Measurements from ENCODE around the gene LSAMP. TPM values are rescaled to one million over a fixed set of nuclear protein-coding genes. Genes with fewer than 3 reads are reported as not detected.

Gene LSAMP
- total RNA-seq, 1 donor from 2014 or later: 18.0 TPM

DNA sequence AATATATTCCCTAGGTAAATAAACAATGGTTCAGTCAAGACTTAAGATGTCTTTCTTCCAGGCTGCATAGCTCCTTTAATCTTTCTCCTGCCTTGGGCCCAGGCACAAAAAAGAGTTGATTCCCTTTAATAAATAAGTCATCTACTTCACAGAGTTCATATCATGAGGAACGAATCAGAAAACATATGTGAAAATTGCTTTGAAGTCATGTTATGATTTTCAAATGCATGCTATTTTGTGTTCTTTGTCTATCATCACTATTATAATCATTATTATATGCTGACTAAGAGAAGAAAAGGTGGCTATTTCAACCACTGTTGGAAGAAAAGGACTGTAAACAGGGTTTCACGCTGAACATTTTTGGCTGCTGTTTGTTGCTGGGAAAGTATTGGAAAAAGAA, 70.4 kb downstream of the LSAMP start:
- Histone ChIP-seq H4K20me1 (ENCODE audit: low read depth) (no peaks in the 10 kb centered on the region), H3K9ac (no peak overlapping the region), H3K27me3 (no peaks in the 10 kb centered on the region), H3K4me1 (peaks cover 5% of the 10 kb centered on the region), H3K4me3 (no peak overlapping the region), H3K79me2 (ENCODE audit: low read depth) (no peaks in the 10 kb centered on the region), H3K36me3 (no peaks in the 10 kb centered on the region), H2AFZ (replicated peaks) (no peak overlapping the region), H3K4me2 (no peak overlapping the region), H3F3A (ENCODE audit: low read depth) (no peaks in the 10 kb centered on the region), H3K27ac (no peak overlapping the region), H3K9me3 (ENCODE audit: low read depth) (no peaks in the 10 kb centered on the region)
- no peak for DNase-seq (ENCODE audit: low spot score)
- H3K36me3 Mint-ChIP-seq: peaks cover 4% of the 10 kb centered on the region
- H3K27me3 Mint-ChIP-seq (ENCODE audit: insufficient read depth, low read depth): no peaks in the 10 kb centered on the region
- H3K27ac Mint-ChIP-seq: no peak overlapping the region
- peaks cover 3% of the 10 kb centered on the region for H3K9me3 Mint-ChIP-seq
- H3K4me3 Mint-ChIP-seq: no peak overlapping the region
- H3K4me1 Mint-ChIP-seq: peaks cover 2% of the 10 kb centered on the region
- TF ChIP-seq, protein P1, sequence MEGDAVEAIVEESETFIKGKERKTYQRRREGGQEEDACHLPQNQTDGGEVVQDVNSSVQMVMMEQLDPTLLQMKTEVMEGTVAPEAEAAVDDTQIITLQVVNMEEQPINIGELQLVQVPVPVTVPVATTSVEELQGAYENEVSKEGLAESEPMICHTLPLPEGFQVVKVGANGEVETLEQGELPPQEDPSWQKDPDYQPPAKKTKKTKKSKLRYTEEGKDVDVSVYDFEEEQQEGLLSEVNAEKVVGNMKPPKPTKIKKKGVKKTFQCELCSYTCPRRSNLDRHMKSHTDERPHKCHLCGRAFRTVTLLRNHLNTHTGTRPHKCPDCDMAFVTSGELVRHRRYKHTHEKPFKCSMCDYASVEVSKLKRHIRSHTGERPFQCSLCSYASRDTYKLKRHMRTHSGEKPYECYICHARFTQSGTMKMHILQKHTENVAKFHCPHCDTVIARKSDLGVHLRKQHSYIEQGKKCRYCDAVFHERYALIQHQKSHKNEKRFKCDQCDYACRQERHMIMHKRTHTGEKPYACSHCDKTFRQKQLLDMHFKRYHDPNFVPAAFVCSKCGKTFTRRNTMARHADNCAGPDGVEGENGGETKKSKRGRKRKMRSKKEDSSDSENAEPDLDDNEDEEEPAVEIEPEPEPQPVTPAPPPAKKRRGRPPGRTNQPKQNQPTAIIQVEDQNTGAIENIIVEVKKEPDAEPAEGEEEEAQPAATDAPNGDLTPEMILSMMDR (IDR thresholded peaks at IDR 0.05): no peak
- no peak for TF ChIP-seq EZH2phosphoT487 (IDR thresholded peaks at IDR 0.05)
- no peak for TF ChIP-seq EZH2 (IDR thresholded peaks at IDR 0.05)

DNA sequence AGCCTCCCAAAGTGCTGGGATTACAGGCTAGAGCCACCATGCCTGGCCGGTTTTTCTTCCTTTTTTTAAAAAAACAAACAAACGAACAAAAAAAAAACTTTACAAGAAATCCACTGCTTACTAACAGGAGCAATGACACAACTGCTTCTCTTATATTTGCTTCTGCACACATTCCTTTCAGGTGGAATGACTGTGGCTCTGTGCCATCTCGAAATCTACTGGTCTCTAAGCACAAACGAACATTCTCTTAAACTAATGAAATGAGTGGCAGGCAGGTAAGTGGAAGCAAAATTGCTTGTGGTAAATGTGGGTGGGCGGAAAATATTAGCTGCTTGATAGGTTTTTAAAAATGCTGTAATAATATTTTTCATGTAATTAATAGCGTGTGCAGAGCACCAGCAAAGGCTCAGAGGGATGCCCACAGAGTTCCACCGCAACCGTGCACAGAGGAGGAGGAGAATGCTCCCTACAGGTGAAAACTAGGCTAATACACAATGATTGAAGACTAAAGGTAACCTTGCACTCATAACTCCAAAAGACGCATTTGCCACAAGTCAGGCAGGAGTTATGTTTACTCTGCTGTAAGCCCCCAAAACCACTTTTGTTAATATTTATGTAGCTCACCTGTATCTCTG, 77.4 kb downstream of the LSAMP start:
- H3K27ac ChIP-seq: no peak overlapping the region
- no peak overlapping the region for H3K4me2 ChIP-seq
- H3K4me1 ChIP-seq: peaks cover 10% of the 10 kb centered on the region
- no peak overlapping the region for H3K27ac Mint-ChIP-seq
- H3K27me3 Mint-ChIP-seq (ENCODE audit: insufficient read depth, low read depth): no peaks in the 10 kb centered on the region
- H3K4me3 ChIP-seq: no peak overlapping the region
- peaks cover 11% of the 10 kb centered on the region for H3K9me3 Mint-ChIP-seq
- no peaks in the 10 kb centered on the region for H3K79me2 ChIP-seq (ENCODE audit: low read depth)
- TF ChIP-seq EZH2 (IDR thresholded peaks at IDR 0.05) (no peak), EZH2phosphoT487 (IDR thresholded peaks at IDR 0.05) (no peak)
- TF ChIP-seq, protein P1 (IDR thresholded peaks at IDR 0.05): no peak
- no peak overlapping the region for H2AFZ ChIP-seq (replicated peaks)
- no peaks in the 10 kb centered on the region for H3K36me3 ChIP-seq
- no peak overlapping the region for H3K4me3 Mint-ChIP-seq
- no peaks in the 10 kb centered on the region for H3K9me3 ChIP-seq (ENCODE audit: low read depth)
- no peaks in the 10 kb centered on the region for H3K4me1 Mint-ChIP-seq
- no peak overlapping the region for H3K9ac ChIP-seq
- H4K20me1 ChIP-seq (ENCODE audit: low read depth): no peaks in the 10 kb centered on the region
- DNase-seq (ENCODE audit: low spot score): no peak
- peaks cover 8% of the 10 kb centered on the region for H3K36me3 Mint-ChIP-seq
- H3F3A ChIP-seq (ENCODE audit: low read depth): no peaks in the 10 kb centered on the region
- H3K27me3 ChIP-seq: no peaks in the 10 kb centered on the region

DNA sequence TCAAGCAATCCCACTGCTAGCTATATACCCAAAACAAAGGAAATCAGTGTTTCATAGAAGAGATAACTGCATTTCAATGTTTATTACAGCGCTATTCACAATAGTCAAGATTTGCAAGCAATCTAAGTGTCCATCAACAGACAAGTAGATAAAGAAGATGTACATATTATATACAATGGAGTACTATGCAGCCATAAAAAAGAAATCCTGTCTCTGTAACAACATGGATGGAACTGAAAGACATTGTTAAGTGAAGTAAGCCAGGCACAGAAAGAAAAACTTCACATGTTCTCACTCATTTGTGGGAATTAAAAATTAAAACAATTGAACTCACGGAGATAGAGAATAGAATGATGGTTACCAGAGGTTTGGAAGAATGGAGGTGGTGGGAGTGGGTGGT, 89.2 kb downstream of the LSAMP start:
- Histone ChIP-seq H3K4me2 (no peak overlapping the region), H3F3A (ENCODE audit: low read depth) (no peaks in the 10 kb centered on the region), H3K4me3 (no peak overlapping the region), H2AFZ (replicated peaks) (no peak overlapping the region), H3K9ac (no peak overlapping the region), H3K27ac (no peak overlapping the region), H3K27me3 (no peaks in the 10 kb centered on the region), H3K4me1 (peaks cover 19% of the 10 kb centered on the region), H3K36me3 (peaks cover 4% of the 10 kb centered on the region), H4K20me1 (ENCODE audit: low read depth) (no peaks in the 10 kb centered on the region), H3K79me2 (ENCODE audit: low read depth) (peaks cover 5% of the 10 kb centered on the region), H3K9me3 (ENCODE audit: low read depth) (no peaks in the 10 kb centered on the region)
- Mint-ChIP-seq H3K4me1 (no peaks in the 10 kb centered on the region), H3K27ac (no peak overlapping the region), H3K36me3 (peaks cover 5% of the 10 kb centered on the region), H3K27me3 (ENCODE audit: insufficient read depth, low read depth) (peaks cover 2% of the 10 kb centered on the region), H3K9me3 (peaks cover 3% of the 10 kb centered on the region), H3K4me3 (no peak overlapping the region)
- DNase-seq (ENCODE audit: low spot score): no peak
- TF ChIP-seq EZH2phosphoT487 (IDR thresholded peaks at IDR 0.05) (no peak), EZH2 (IDR thresholded peaks at IDR 0.05) (no peak)
- TF ChIP-seq, protein P1 (IDR thresholded peaks at IDR 0.05): no peak

Data from neural progenitor cell (in vitro differentiated cells).